COLO829 (cell line): ENCODE results near the gene GNG5.
A peak's percentile ranks its signal among the peaks of the same experiment; 100 is the strongest.
"Not testable (repeated sequence)": the region's sequence is repeated elsewhere in the genome, so short reads cannot be mapped to it uniquely, and the experiment has no call there.

Experiments
- DNase-seq: peaks from one replicate; pipeline ENCODE4 v3.0.0; 2012; ENCODE audit warnings: low spot score

The GNG5 gene

GRCh38 chr1:84488107-84488506 is 18.3 kb downstream of the GNG5 start:
- DNase-seq = no peak

GRCh38 chr1:84481317-84481716 is 25.1 kb downstream of the GNG5 start:
- no peak for DNase-seq

GRCh38 chr1:84480650-84481049 is 25.7 kb downstream of the GNG5 start:
- no peak for DNase-seq

GRCh38 chr1:84479998-84480397 is 26.4 kb downstream of the GNG5 start:
- DNase-seq = no peak

- peak; percentile 59 for DNase-seq
These were observed 27.2 kb downstream of the GNG5 start, which contains the start of gene RPF1 for GRCh38 chr1:84478876-84479868. TSS of gene RPF1 (plus strand) at chr1:84479266. CDS start at chr1:84479282, 16 bp downstream.

GRCh38 chr1:84476225-84476624 is 30.2 kb downstream of the GNG5 start:
- DNase-seq = no peak

- no peak for DNase-seq
These were observed 39.1 kb downstream of the GNG5 start for GRCh38 chr1:84467298-84467697.

- no peak for DNase-seq
These were observed 44.3 kb downstream of the GNG5 start for GRCh38 chr1:84462118-84462517.

- DNase-seq = no peak
These were observed 53.9 kb downstream of the GNG5 start for GRCh38 chr1:84452436-84452835.

- no peak for DNase-seq
These were observed 55.5 kb downstream of the GNG5 start for GRCh38 chr1:84450910-84451309.

- not testable (repeated sequence) for DNase-seq
These were observed 57.7 kb downstream of the GNG5 start for GRCh38 chr1:84448704-84449103.
